Activated CD8-positive, alpha-beta memory T cell treated with anti-CD3 and anti-CD28 coated beads, Interleukin-2, amount 50 U/mL, for 24 hours (primary cell): Measurements from ENCODE around the gene LRRC1.

ENCODE experiments used
- DNase-seq: peaks from one replicate; pipeline ENCODE4 v3.0.0-alpha.2; 2020; ENCODE audit errors: extremely low read depth

The LRRC1 gene

GRCh38 chr6:53924821-53925422, 130.1 kb downstream of the LRRC1 start:
- no peak for DNase-seq

DNA sequence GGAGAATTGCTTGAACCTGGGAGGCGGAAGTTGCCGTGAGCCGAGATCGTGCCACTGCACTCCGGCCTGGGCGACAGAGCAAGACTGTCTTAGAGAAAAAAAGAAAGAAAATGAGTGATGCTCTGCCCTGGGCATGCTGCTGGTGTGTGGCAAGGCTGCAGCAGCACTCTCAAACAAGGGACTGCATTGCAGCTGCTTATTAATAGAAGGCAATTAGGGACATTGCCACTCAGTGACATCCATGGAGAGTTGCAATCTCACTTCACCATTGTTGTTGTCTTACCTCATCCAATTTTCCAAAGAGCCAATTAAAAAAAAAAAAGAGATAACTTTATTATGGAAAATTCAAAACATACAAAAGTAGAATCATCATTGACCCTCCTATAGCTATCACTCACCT, 131.1 kb downstream of the LRRC1 start:
- no peak for DNase-seq

GRCh38 chr6:53926505-53926904, 131.7 kb downstream of the LRRC1 start:
- DNase-seq: no peak

DNA sequence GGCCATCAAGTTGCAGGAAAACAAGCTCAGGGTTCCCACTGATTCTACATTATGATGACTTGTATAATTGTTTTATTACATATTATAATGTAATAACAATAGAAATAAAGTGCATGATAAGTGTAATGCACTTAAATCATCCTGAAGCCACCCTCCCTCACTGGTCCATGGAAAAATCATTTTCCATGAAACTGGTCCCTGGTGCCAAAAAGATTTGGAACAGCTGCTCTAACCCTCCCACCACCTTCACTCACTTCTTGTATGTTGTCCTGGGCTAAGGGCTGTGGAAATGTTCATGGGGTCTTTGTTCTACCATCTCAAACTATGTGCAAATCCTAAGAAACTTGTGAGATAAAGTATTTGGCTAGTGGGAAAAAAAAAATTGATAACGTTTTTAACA, 133.8 kb downstream of the LRRC1 start:
- no peak for DNase-seq

GRCh38 chr6:53929041-53929820, 134.4 kb downstream of the LRRC1 start:
- DNase-seq: no peak

DNA sequence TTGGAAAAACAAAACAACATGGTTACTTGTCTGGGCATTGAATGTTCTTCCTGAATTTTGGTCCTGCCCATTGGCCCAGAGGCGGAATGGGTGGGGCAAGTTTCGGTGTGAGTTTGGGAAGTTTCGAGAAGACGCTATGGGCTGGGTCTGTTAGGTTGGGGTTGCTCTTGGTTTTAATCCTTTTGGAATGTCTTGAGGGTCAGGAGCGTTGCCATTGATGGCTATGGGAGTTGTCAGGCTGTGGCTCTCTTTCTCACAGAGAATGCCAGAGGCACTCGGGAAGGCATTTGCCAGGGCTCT, 135.0 kb downstream of the LRRC1 start:
- no peak for DNase-seq

DNA sequence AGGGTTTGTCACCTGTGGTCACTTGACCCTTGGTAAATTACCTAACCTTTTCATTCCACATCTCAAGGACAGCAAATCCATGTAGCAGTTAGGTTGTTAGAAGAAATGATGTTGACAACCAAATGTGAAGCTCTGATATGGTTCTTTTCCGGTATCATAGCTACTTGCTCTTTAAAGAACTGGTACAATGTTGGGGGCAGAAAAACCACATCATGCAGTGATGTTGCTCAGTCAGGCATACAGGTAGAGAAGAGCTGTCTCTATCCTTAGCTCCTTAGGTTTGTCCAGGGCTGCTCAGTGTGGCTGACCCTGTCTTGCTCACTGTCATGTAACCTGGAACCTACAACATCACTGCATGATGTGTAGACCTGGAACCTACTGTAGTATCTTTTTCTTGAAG, 135.5 kb downstream of the LRRC1 start:
- DNase-seq: no peak

DNA sequence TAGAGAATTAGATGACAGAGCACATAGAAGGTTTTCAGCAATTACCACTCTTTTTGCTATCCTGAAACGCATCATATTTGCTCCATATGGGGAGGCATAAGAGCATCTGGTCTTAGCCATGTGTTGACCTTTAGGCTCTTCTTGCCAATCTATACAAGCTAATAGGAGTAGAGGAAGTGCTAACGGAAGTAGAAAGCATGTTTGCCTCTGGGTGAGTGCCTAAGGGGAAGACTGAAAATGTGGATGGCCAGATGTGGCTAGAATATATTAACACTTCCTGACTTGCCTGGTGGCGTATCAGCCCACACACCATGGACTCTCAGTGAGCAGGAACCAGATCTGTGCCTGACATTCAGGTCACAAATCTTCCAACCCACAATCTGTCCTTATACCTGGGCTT, 136.3 kb downstream of the LRRC1 start:
- no peak for DNase-seq

DNA sequence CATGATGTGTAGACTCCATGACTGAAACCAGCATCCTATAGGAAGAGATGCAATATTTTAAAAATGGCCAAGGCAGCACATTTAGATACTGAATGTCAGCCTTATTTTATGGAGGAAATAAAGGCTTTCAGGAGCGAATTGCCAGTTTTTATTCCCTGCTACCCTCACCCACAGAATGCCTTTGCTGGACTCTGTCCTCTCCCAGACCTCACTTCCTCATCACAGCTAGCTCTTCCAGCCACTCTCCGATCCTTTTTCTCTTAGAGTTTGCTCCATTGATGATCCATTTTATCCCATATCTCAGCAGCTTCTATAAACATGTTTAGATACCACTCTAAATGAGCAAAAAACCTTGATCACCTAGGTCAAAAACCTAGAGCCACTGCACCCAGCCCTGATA, 137.7 kb downstream of the LRRC1 start:
- DNase-seq: no peak

- DNase-seq: no peak
Observed at GRCh38 chr6:53934023-53934422, 139.2 kb downstream of the LRRC1 start.

- DNase-seq: no peak
Observed at GRCh38 chr6:53937461-53937860, 142.7 kb downstream of the LRRC1 start.

- no peak for DNase-seq
Observed at GRCh38 chr6:53938810-53939209, 144.0 kb downstream of the LRRC1 start.

GRCh38 chr6:53939830-53940229, 145.0 kb downstream of the LRRC1 start:
- DNase-seq: no peak

DNA sequence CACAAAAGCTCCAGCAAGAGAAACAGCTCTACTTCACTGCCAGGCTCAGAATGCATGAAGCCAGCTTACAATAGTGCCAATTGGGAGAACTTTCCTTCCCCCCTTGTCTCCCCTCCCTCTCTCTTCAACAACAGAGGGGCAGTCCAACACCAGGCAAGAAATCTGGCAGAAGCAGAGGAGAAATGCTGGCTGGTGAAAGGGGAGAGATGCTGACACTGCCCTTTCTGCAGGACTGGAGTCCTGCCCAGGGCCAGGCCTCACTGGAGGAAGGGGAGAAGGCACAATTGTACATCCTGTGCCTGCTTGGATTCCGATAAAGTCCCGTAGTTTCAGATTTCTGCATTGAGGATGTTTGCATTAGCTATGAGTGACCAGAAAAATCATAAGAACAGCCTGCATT, 148.6 kb downstream of the LRRC1 start:
- DNase-seq: no peak

DNA sequence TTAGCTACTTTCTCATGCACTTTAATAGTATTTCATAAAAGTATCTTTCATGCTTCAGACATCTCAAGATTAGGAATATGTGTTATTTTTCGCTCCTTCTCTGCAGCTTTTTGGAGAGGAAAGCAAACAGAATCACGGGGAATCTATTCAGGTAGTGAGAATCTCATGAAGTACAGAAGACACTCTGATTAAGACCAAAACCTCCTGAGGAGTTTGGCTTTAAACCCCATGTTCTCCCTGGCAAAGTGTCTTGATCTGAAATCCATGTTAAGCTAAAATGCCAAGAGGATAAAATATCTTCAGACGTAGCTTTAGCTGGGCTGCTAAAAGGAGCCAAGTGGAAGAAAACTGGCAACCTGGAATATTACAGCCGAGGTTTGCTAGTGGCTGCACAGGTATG, 149.3 kb downstream of the LRRC1 start:
- no peak for DNase-seq

DNA sequence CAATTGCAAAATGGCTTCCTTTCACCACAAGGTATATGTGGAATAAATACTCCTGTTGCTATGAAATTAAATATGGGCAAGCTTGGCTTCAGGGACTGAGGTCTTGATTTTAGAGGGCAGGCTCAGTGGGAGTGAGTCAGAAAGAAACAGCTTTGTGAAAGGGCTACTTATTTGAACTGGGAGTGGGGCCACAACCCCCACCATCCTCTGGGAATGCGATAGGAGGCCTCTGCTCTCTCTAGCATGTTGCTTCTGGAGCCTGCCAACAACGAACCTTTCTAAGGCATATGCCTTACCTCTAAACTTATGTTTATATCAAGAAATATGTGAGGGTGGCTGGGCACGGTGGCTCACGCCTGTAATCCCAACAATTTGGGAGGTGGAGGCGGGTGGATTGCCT, 149.7 kb downstream of the LRRC1 start:
- DNase-seq: no peak

DNA sequence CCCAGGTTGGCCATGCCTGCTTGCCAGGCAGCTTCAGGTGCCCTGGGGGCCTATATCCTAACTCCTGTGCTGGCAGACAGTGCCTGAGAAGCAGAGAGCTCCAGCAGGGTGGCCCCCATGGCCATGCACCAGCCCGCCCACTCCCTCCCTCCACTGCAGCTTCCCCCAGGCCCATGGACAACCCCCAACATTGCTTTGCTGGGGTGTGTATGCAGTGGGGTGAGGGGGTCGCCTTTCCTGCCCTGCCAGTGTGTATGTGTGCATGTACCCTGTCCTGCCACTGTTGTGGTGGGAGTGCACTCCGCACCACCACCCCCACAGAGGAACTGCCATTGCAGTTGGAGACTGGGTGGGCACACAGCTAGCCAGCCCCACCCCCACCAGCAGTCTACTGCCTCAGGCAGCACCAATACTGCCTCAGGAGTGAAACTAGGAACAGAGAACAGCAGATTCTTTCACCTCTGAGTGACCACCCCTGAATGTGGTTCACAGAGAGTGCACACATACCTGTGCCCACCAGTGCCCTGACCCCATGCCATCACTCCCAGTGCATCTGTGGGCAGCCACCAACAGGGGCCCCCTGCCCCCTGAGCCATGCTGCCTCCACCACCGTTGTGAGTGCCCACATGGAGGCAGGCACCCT, 151.1 kb downstream of the LRRC1 start:
- DNase-seq: no peak

- DNase-seq: no peak
Observed at GRCh38 chr6:53947780-53948179, 153.0 kb downstream of the LRRC1 start.

DNA sequence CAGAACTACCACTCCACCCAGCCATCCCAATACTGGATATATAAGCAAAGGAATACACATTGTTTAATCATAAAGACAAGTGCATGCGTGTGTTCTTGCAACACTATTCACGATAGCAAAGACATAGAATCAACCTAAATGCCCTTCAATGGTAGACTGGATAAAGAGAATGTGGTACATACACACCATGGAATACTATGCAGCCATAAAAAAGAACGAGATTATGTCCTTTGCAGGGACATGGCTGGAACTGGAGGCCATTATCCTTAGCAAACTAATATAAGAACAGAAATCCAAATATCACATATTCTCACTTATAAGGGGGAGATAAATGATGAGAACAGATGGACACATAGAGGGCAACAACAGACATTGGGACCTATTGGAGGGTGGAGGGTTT, 156.6 kb downstream of the LRRC1 start:
- no peak for DNase-seq

GRCh38 chr6:53956068-53956711, 161.4 kb downstream of the LRRC1 start:
- no peak for DNase-seq

DNA sequence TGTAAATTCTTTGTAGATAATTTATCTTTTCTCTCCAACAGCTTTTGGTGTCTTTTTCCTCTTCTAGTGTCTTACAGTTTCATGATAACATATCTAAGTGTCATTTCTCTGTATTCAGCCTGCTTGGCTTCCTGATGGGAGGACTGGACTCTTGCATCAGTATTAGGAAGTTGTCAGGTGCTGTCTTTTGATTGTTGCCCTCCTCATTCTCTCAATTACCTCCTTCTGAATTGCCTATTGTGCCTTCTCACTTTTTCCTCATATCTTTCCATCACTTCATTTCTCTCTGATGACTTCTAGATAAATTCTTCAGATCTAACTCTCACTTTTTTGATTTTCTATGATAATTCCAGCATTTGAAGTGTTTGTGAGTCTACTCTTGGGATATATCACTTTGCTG, 162.0 kb downstream of the LRRC1 start:
- no peak for DNase-seq

DNA sequence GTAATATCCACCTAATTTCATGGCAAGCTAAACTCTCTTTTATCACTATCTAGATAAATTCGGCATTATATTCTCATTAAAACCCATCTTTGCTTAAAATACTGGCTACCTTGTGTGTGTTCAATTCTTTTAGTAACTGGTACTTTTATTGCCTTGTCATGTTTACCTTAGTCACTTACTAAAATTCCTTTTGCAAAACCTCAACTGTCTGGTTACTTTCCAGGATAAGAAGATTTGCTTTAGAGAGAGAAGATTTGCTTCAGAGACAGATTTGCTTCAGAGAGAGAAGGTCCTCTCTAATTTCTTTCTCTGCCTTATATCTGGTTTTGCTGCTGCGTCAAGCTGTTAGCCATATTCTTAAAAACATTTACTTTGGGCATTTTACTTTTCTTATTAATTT, 164.9 kb downstream of the LRRC1 start:
- no peak for DNase-seq

DNA sequence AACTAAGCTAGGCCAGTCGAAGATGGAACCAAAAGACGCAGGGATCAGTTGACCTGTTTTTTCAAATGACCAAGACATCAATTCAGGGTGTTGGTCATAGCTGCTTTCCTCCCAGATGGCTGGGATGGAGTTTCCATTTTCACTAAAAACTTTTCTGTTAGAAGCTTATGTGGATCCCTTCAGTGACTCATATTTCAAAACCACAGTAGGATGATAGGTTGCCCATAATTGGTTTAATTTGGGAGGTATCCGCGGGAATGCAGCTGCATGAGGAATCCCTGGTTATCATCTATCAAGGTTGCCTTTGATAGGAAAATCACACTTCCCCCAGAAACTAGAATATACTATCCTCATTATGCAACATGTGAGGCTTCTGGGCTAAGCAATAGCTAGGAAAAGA, 165.5 kb downstream of the LRRC1 start:
- no peak for DNase-seq
